ENCODE results near the gene CCR5AS.
A peak's percentile ranks its signal among the peaks of the same experiment; 100 is the strongest.
"Not testable (repeated sequence)": the region's sequence is repeated elsewhere in the genome, so short reads cannot be mapped to it uniquely, and the experiment has no call there.

The CCR5AS gene

GRCh38 chr3:46406788-46407611 is at the start of gene CCR5AS, which contains the start of gene CCRL2:
Gene CCR5AS, minus strand, starts transcription at chr3:46407066.
Gene CCRL2, plus strand, starts transcription at chr3:46407259. Its CDS starts 821 bp downstream, at chr3:46408080.
- peak; percentile 18 for DNase-seq (ENCODE audit: low read depth)

GRCh38 chr3:46456118-46456517 is 49.3 kb upstream of the CCR5AS start:
- no peak for DNase-seq (ENCODE audit: low read depth)

GRCh38 chr3:46455231-46456115 is 48.6 kb upstream of the CCR5AS start:
- no peak for DNase-seq (ENCODE audit: low read depth)

GRCh38 chr3:46454606-46455005 is 47.7 kb upstream of the CCR5AS start:
- DNase-seq (ENCODE audit: low read depth) = no peak

- no peak for DNase-seq (ENCODE audit: low read depth)
Observed at GRCh38 chr3:46454209-46454595, 47.3 kb upstream of the CCR5AS start.

GRCh38 chr3:46453526-46454208 is 46.8 kb upstream of the CCR5AS start:
- no peak for DNase-seq (ENCODE audit: low read depth)

GRCh38 chr3:46449755-46450552 is 43.1 kb upstream of the CCR5AS start:
- DNase-seq (ENCODE audit: low read depth) = no peak

- no peak for DNase-seq (ENCODE audit: low read depth)
Observed at GRCh38 chr3:46448721-46449120, 41.9 kb upstream of the CCR5AS start.

GRCh38 chr3:46447228-46447985 is 40.5 kb upstream of the CCR5AS start:
- DNase-seq (ENCODE audit: low read depth) = no peak

- peak; percentile 32 for DNase-seq (ENCODE audit: low read depth)
Observed at GRCh38 chr3:46442576-46443530, 36.0 kb upstream of the CCR5AS start.

GRCh38 chr3:46440531-46441294 is 33.8 kb upstream of the CCR5AS start:
- peak; percentile 10 for DNase-seq (ENCODE audit: low read depth)

- DNase-seq (ENCODE audit: low read depth) = no peak
Observed at GRCh38 chr3:46438831-46439230, 32.0 kb upstream of the CCR5AS start.

- DNase-seq (ENCODE audit: low read depth) = no peak
Observed at GRCh38 chr3:46435081-46435726, 28.3 kb upstream of the CCR5AS start.

GRCh38 chr3:46433841-46434240 is 27.0 kb upstream of the CCR5AS start:
- DNase-seq (ENCODE audit: low read depth) = no peak

- DNase-seq (ENCODE audit: low read depth) = not testable (repeated sequence)
Observed at GRCh38 chr3:46433118-46433517, 26.3 kb upstream of the CCR5AS start.

GRCh38 chr3:46431905-46432304 is 25.0 kb upstream of the CCR5AS start:
- not testable (repeated sequence) for DNase-seq (ENCODE audit: low read depth)

- not testable (repeated sequence) for DNase-seq (ENCODE audit: low read depth)
Observed at GRCh38 chr3:46430879-46431278, 24.0 kb upstream of the CCR5AS start.

- DNase-seq (ENCODE audit: low read depth) = no peak
Observed at GRCh38 chr3:46429671-46430070, 22.8 kb upstream of the CCR5AS start.
